ENCODE data around the gene TMEM164. TPM values are rescaled to one million over a fixed set of nuclear protein-coding genes. Genes with fewer than 3 reads are reported as not detected.

The TMEM164 gene
- total and polyA plus RNA-seq, 2 of the 4 experiments (the other 2 are of a cell fraction) = 6.3 to 7.1 TPM

DNA sequence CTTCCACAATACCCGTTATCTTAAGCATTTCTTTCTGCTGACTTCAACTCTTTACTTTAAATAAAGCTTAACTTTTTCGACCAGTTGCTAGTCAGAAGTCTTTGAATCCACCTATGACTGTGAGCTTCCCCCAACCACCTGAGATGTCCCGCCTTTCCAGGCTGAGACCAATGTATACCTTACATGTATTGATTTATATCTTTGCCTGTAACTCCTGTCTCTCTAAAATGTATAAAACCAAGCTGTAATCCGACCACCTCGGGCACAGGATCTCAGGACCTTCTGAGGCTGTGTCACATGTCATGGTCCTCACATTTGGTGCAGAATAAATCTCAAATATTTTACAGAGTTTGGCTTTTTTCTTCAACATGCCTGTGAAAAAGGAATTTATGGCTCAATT lies 2.9 kb upstream of the TMEM164 start:
- CTCF ChIA-PET = no interaction called here
- ATAC-seq (ENCODE audit: low read depth) = no peak

More for the DNA sequence above, 2.9 kb upstream of the TMEM164 start:
- H2BK15ac ChIP-seq (ENCODE audit: low read depth, low read length) = no peak overlapping the region
- H2BK120ac ChIP-seq (ENCODE audit: low read depth, low read length) = no peak overlapping the region
- no peaks in the 10 kb centered on the region for H3K9me3 ChIP-seq (ENCODE audit: control insufficient read depth, insufficient read depth, low read length)
- H2AK9ac ChIP-seq (replicated peaks; ENCODE audit: low read depth, low read length, poor library complexity) = no peak overlapping the region
- H4K20me1 ChIP-seq (ENCODE audit: insufficient read depth, low read length) = no peaks in the 10 kb centered on the region
- no peaks in the 10 kb centered on the region; a peak in 1 of 4 replicates for H3K79me1 ChIP-seq (ENCODE audit: low read depth in 1 of 2, low read length in 2 of 2)
- no peaks in the 10 kb centered on the region for H3K36me3 ChIP-seq (ENCODE audit: control insufficient read depth, insufficient read depth, low read length)
- H3K18ac ChIP-seq (ENCODE audit: low read depth, low read length) = no peak overlapping the region
- H3K27ac ChIP-seq (ENCODE audit: insufficient read depth, low read length) = no peak overlapping the region
- no peaks in the 10 kb centered on the region for H3K9me1 ChIP-seq (ENCODE audit: insufficient read depth, low read length)
- no peak overlapping the region for H3K4ac ChIP-seq (ENCODE audit: low read depth, low read length)
- dilution Hi-C loops (cut with HindIII; ENCODE audit: low sequenced_read_pairs, unreplicated experiment) (no loop called here), in situ Hi-C loops (cut with MboI; ENCODE audit: low sequenced_read_pairs) (no loop called here), intact Hi-C loops (cut with micrococcal nuclease) (loop anchor here (5.0 to 10.0 kb wide), 2 partner anchors 145 to 412 kb away; no protein-coding TSS in a partner anchor)
- no peak overlapping the region for H2AFZ ChIP-seq (replicated peaks; ENCODE audit: low read length, poor library complexity)
- H3K14ac ChIP-seq (replicated peaks; ENCODE audit: low read depth, low read length) = no peak overlapping the region
- H3K4me3 ChIP-seq (ENCODE audit: insufficient read depth, low read depth, low read length) = no peak overlapping the region
- no peak overlapping the region for H4K91ac ChIP-seq (ENCODE audit: insufficient read depth, low read depth, low read length)
- no peak overlapping the region for H2BK20ac ChIP-seq (ENCODE audit: low read depth, low read length)
- no TSS peak for BruUV-seq (replicated peaks)
- no peak overlapping the region for H3K56ac ChIP-seq (ENCODE audit: extremely low read depth, insufficient read depth, low read length)
- H2BK5ac ChIP-seq (ENCODE audit: low read depth, low read length, poor library complexity, severe bottlenecking) = no peak overlapping the region
- H2AK5ac ChIP-seq (ENCODE audit: low read depth, low read length) = no peak overlapping the region
- TF ChIP-seq CHD1 (IDR thresholded peaks at IDR 0.05; ENCODE audit: low read depth, low read length) (no peak), RFX5 (IDR thresholded peaks at IDR 0.05; ENCODE audit: low read depth, low read length) (no peak), MAFK (IDR thresholded peaks at IDR 0.05; ENCODE audit: low read depth, low read length) (no peak), BHLHE40 (IDR thresholded peaks at IDR 0.05; ENCODE audit: low read depth, low read length) (no peak), CEBPB (IDR thresholded peaks at IDR 0.05; ENCODE audit: low read depth, low read length) (no peak), FOS (IDR thresholded peaks at IDR 0.05; ENCODE audit: low read depth, low read length) (no peak), RAD21 (IDR thresholded peaks at IDR 0.05; ENCODE audit: low read length) (no peak)
- TF ChIP-seq, protein P1, sequence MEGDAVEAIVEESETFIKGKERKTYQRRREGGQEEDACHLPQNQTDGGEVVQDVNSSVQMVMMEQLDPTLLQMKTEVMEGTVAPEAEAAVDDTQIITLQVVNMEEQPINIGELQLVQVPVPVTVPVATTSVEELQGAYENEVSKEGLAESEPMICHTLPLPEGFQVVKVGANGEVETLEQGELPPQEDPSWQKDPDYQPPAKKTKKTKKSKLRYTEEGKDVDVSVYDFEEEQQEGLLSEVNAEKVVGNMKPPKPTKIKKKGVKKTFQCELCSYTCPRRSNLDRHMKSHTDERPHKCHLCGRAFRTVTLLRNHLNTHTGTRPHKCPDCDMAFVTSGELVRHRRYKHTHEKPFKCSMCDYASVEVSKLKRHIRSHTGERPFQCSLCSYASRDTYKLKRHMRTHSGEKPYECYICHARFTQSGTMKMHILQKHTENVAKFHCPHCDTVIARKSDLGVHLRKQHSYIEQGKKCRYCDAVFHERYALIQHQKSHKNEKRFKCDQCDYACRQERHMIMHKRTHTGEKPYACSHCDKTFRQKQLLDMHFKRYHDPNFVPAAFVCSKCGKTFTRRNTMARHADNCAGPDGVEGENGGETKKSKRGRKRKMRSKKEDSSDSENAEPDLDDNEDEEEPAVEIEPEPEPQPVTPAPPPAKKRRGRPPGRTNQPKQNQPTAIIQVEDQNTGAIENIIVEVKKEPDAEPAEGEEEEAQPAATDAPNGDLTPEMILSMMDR (conservative IDR thresholded peaks at IDR 0.05; ENCODE audit: low read depth, low read length) = no peak
- TF ChIP-seq, protein P2, sequence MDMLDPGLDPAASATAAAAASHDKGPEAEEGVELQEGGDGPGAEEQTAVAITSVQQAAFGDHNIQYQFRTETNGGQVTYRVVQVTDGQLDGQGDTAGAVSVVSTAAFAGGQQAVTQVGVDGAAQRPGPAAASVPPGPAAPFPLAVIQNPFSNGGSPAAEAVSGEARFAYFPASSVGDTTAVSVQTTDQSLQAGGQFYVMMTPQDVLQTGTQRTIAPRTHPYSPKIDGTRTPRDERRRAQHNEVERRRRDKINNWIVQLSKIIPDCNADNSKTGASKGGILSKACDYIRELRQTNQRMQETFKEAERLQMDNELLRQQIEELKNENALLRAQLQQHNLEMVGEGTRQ (IDR thresholded peaks at IDR 0.05; ENCODE audit: low read depth, low read length) = no peak
- no peak for DNase-seq
- WGBS, 2 experiments (ENCODE audit: extremely low coverage in 2 of 2, insufficient read length in 1 of 2) = 80% methylated on average over 1 of the region's 5 CpGs; no CpG with 5 or more reads in 1 of the 2 experiments
- no peak overlapping the region for H4K5ac ChIP-seq (ENCODE audit: low read depth, low read length)
- no peak overlapping the region for H3K4me2 ChIP-seq (ENCODE audit: low read depth, low read length)
- no peaks in the 10 kb centered on the region for H3K4me1 ChIP-seq (ENCODE audit: control insufficient read depth, insufficient read depth, low read length)
- POLR2A ChIA-PET (ENCODE audit: unreplicated experiment) = no interaction called here
- H3K27me3 ChIP-seq (ENCODE audit: control insufficient read depth, insufficient read depth, low read length) = peaks cover 6% of the 10 kb centered on the region
- no peak overlapping the region for H4K8ac ChIP-seq (ENCODE audit: low read depth in 2 of 2, low read length in 2 of 2)
- H3K9ac ChIP-seq (ENCODE audit: low read depth, low read length) = no peak overlapping the region
- no peak overlapping the region for H3K23ac ChIP-seq (ENCODE audit: low read depth, low read length)

Measured in IMR-90 (cell line).